Subcutaneous adipose tissue (tissue), 4 donors: Measurements from ENCODE around the gene ADAMTSL4. TPM values are rescaled to one million over a fixed set of nuclear protein-coding genes. Genes with fewer than 3 reads are reported as not detected.

Source experiments
- total RNA-seq, 4 donors: library from RNA; depleted of rRNA; stranded (reverse); fragments of >200 nt; gene quantifications; one replicate each; pipeline ENCODE4 v1.1.0, GENCODE V29; 2016
- TF ChIP-seq, protein P1 (sequence below): fragments of 450-650 bp; IDR thresholded peaks from one replicate; pipeline ENCODE4 v1.5.1; 2016; ENCODE audit warnings: low read depth, mild to moderate bottlenecking, control low read depth, antibody characterized with exemption, moderate library complexity

ADAMTSL4 gene
- total RNA-seq, 4 donors from 2014 or later, result 36.3 to 53.9 (median 49.1) TPM

DNA sequence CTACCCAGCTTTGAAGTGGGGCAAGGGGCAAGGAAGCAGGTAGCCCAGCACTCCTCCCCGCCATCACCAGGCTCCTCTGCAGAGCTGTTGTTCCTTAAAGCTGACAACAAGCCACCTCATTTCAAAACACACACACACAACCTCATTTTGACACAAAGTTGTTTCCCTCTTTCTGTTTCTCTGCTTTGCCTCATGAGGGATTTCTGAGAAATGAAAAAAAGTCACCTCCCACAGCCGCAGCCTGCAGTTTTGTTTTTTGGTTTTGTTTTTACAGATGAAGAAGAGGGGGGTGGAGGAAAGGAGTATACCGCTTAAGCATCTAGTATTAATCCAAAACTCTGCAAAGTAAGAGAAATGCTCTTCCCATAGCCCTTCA, 18.1 kb downstream of the ADAMTSL4 start:
- TF ChIP-seq, protein P1, sequence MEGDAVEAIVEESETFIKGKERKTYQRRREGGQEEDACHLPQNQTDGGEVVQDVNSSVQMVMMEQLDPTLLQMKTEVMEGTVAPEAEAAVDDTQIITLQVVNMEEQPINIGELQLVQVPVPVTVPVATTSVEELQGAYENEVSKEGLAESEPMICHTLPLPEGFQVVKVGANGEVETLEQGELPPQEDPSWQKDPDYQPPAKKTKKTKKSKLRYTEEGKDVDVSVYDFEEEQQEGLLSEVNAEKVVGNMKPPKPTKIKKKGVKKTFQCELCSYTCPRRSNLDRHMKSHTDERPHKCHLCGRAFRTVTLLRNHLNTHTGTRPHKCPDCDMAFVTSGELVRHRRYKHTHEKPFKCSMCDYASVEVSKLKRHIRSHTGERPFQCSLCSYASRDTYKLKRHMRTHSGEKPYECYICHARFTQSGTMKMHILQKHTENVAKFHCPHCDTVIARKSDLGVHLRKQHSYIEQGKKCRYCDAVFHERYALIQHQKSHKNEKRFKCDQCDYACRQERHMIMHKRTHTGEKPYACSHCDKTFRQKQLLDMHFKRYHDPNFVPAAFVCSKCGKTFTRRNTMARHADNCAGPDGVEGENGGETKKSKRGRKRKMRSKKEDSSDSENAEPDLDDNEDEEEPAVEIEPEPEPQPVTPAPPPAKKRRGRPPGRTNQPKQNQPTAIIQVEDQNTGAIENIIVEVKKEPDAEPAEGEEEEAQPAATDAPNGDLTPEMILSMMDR, result no peak

DNA sequence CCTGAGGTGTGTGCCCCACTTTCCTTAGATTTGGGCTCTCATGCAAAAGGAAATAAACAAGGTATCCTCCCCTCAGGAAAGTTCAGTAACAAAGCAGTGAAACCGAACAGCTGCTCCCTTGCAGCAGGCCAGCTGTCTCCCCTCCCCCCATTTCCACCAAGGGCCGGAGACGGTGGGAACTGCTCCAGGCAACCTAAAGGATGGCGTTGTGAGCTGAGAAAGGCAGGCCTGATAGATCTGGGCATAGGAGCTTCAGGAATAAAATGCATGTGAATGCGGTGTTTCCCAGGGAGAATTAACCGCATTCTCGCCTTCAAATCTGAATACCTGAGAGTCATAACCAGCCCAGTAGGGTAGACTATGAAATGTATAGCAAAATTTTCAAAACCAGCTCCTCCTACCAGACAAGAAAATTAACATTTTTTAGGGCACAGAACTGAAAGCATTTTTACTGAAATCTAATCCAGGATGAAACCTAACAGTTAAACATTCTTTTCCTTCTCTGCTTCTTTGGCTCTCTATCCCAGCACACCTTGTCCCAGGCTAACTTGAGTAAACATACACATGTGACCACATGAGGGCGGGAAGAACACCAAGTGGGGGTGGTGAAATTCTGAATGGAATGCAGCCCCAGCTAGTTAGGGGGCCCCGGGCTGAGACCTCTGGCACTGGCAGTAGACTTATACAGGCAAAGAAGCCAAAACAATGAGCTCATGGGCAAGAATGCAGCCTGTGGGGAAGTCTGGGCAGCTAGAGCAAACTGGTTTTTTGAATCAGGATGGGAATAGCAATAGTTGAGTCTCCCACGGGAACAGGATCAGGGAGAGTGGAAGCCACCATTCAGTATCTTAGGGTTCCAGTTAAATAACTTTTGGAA, 18.7 kb downstream of the ADAMTSL4 start:
- TF ChIP-seq, protein P1, result no peak

DNA sequence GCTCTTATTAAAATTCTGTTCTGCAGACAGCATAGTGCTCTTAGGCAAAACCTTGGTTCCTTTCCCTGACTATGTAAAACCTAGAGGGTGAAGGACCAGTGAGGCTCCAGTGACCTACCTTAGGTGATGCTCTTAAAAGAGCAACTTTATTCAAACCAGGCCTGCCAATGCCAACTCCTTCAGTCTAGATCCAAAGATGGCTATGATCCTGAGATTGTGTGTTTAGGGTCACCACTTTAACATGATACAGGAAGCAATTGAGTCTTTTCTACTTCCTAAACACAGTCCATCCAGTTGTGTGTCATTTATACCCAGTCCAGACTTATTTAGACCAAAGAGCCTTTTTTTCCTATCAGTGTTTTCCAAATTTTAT, 19.4 kb downstream of the ADAMTSL4 start:
- TF ChIP-seq, protein P1, result no peak

DNA sequence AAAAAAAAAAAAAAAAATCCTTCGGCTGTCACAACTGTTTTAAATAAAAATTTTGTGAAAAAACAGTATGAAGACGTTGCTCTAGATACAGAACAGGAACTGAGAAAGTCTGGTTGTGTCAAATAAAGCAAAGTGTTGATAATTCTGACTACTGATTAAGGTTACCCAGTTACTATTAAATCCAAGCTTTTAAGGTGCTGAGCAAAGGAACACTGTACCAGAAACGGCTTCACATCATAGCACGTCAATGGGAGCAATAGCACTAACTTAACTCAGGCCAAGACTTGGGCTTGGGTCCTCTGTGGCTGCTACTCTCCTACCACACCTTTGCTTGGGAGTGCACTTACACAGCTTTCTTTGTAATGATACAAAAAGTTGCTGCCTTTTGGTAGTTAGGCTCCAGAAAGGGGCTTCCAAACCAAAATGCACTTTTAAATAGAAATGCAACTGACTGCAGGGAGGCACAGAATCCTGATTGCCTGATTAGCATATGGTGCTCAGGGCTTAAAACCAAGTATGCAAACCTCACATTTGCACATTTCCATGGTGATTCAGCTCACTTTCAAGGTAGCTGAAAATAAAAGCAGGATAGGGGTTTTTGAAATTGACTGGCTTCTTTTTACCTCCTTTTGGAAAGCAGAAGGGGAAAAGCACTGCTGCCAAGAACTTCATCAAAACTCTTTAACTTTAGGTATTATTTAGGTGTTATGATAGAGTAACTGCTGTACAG, 23.9 kb downstream of the ADAMTSL4 start:
- TF ChIP-seq, protein P1, result no peak

DNA sequence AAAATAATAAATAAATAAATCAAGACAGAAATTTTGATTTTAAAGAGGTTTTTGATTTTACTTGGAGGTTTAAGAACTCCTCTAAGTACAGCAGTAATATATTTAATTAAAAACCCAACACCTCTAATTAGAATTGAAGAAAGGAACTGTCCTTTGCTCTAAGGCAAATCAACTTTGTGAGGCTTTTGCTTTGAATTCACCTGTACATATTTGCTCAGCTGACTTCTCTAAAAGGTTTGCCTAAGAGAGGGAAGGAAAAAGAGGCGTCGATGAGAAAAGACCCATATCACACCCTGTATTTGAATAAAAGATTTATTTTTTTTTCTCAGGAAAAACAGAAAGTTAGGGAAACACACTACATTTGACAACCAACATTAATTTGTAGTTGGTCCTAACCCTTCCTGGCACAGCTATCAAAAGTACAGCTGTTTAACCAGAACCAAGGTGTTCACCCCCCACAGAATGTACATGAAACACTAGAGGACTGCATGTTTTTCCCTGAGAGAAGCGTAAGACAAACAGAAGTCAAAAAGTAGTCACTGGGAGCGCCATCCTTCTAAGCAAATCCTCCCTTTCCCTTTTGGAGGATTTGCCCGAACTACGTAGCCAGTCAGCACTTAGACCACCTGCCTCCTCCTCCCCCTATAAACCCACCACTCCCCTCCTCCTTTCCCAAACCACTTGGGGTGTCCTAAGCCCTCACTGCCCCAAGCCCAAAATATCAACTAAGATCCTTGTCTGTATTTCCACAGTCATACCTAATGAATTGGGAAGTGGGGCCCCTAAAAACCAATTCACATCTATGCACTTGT, 25.3 kb downstream of the ADAMTSL4 start:
- TF ChIP-seq, protein P1, result no peak

DNA sequence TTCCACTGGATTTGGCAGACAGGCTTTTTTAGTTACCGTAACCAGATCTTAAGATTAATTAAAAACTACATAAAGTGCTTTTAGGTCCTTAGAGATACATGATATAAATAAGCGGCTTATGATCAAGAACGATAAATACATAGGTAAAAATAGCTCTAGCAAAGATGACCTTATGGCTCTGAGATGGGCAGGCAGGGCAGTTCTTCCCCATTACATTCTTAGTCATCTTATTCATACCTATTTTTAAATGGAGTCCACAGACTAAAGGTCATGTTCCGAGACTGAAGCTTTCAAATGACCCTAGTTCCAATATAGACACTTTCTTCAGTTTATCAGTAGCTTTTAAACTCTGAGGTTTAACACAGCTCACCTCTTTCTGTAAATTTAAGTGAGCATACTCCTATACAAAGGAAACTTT, 25.9 kb downstream of the ADAMTSL4 start:
- TF ChIP-seq, protein P1, result no peak
